ENCODE results near the gene SMARCAL1. TPM values are rescaled to one million over a fixed set of nuclear protein-coding genes. Genes with fewer than 3 reads are reported as not detected.

SMARCAL1 gene
- polyA plus RNA-seq = 3.3 and 6.3 TPM in 2 replicates

GRCh38 chr2:216412022-216412999, at the start of gene SMARCAL1:
Gene SMARCAL1, plus strand, starts transcription at chr2:216412484. Its CDS starts 2,221 bp downstream, at chr2:216414705.

GRCh38 chr2:216371721-216372702, 40.3 kb upstream of the SMARCAL1 start, which contains the start of gene MARCHF4:
Gene MARCHF4, minus strand, starts transcription at chr2:216372483. Its CDS starts 2,223 bp downstream, at chr2:216370260.

GRCh38 chr2:216498379-216499352, 86.4 kb downstream of the SMARCAL1 start, which contains the start of gene RPL37A:
Gene RPL37A, plus strand, starts transcription at chr2:216498844. Its CDS starts 31 bp downstream, at chr2:216498875.

Other genes with a start within 250 kb of the SMARCAL1 start
- gene MARCHF4, start 40.0 kb upstream of the SMARCAL1 start, polyA plus RNA-seq = 0.17 and 0.24 TPM in 2 replicates
- 1,182 and 1,251 TPM in 2 replicates for gene RPL37A, start 86.4 kb downstream of the SMARCAL1 start, polyA plus RNA-seq
- 2.2 TPM in 1 of 2 replicates, not detected in the other for gene IGFBP2, start 220.9 kb downstream of the SMARCAL1 start, polyA plus RNA-seq